Mesothelial cell of epicardium (in vitro differentiated cells): ENCODE data around the gene JARID2. TPM values are rescaled to one million over a fixed set of nuclear protein-coding genes. Genes with fewer than 3 reads are reported as not detected.

Experiments used
- DNase-seq, 2 experiments: peaks; one replicate each; pipeline ENCODE4 v3.0.0; 2021; ENCODE audit warnings: low spot score in 2 of 2; ENCODE audit not compliant: unreplicated experiment in 2 of 2
- H3K27ac Mint-ChIP-seq: 2 replicates; pipeline ENCODE4 v1.8.0; 2021; ENCODE audit warnings: mixed read lengths
- H3K27me3 Mint-ChIP-seq: 2 replicates; pipeline ENCODE4 v1.8.0; 2021; ENCODE audit warnings: low read depth, mixed read lengths
- H3K36me3 Mint-ChIP-seq: 2 replicates; pipeline ENCODE4 v1.8.0; 2021; ENCODE audit warnings: mixed read lengths
- H3K4me1 Mint-ChIP-seq: 2 replicates; pipeline ENCODE4 v1.8.0; 2021; ENCODE audit warnings: mixed read lengths
- H3K4me3 Mint-ChIP-seq: 2 replicates; pipeline ENCODE4 v1.8.0; 2021; ENCODE audit warnings: mild to moderate bottlenecking, moderate library complexity, mixed read lengths
- H3K9me3 Mint-ChIP-seq: 2 replicates; pipeline ENCODE4 v1.8.0; 2021; ENCODE audit warnings: mixed read lengths
- total RNA-seq: library from RNA; stranded (reverse); gene quantifications from 3 replicates; pipeline ENCODE4 v1.2.1, GENCODE V29; 2021
- TF ChIP-seq, protein P1 (sequence below): fragments of 200-600 bp; sonication (generic); IDR thresholded peaks from one replicate; pipeline ENCODE4 v1.5.0; 2021; ENCODE audit warnings: antibody characterized with exemption; ENCODE audit not compliant: unreplicated experiment

Gene JARID2
- total RNA-seq, 1 donor from 2014 or later: 35.3 TPM

DNA sequence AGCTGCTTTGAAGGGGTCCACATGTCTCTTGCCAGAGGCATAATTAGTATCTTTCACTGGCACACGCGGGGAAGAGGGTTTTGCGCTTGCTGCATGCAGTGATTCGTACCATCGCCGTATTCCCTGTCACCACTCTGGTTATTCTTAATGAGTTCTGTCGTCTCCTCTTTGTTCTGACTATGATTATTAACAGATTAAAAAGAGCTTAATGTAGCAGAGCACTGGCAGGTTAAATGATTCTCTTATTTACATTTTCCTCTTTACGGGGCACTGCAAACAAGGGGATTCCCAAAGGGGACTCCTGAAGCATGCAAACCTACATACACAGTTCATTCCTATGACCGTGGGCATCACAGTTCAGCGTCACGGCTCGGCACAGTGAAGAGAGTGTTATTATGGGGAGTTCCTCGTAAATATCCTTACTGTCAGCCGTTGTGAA is 212.2 kb downstream of the JARID2 start:
- H3K4me3 Mint-ChIP-seq: peak overlapping the region; percentile 9
- peaks cover 17% of the 10 kb centered on the region for H3K36me3 Mint-ChIP-seq
- H3K9me3 Mint-ChIP-seq: no peaks in the 10 kb centered on the region
- no peak overlapping the region for H3K27ac Mint-ChIP-seq
- DNase-seq: no peak
- H3K27me3 Mint-ChIP-seq: no peaks in the 10 kb centered on the region
- TF ChIP-seq, protein P1, sequence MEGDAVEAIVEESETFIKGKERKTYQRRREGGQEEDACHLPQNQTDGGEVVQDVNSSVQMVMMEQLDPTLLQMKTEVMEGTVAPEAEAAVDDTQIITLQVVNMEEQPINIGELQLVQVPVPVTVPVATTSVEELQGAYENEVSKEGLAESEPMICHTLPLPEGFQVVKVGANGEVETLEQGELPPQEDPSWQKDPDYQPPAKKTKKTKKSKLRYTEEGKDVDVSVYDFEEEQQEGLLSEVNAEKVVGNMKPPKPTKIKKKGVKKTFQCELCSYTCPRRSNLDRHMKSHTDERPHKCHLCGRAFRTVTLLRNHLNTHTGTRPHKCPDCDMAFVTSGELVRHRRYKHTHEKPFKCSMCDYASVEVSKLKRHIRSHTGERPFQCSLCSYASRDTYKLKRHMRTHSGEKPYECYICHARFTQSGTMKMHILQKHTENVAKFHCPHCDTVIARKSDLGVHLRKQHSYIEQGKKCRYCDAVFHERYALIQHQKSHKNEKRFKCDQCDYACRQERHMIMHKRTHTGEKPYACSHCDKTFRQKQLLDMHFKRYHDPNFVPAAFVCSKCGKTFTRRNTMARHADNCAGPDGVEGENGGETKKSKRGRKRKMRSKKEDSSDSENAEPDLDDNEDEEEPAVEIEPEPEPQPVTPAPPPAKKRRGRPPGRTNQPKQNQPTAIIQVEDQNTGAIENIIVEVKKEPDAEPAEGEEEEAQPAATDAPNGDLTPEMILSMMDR: no peak
- H3K4me1 Mint-ChIP-seq: peaks cover 49% of the 10 kb centered on the region

DNA sequence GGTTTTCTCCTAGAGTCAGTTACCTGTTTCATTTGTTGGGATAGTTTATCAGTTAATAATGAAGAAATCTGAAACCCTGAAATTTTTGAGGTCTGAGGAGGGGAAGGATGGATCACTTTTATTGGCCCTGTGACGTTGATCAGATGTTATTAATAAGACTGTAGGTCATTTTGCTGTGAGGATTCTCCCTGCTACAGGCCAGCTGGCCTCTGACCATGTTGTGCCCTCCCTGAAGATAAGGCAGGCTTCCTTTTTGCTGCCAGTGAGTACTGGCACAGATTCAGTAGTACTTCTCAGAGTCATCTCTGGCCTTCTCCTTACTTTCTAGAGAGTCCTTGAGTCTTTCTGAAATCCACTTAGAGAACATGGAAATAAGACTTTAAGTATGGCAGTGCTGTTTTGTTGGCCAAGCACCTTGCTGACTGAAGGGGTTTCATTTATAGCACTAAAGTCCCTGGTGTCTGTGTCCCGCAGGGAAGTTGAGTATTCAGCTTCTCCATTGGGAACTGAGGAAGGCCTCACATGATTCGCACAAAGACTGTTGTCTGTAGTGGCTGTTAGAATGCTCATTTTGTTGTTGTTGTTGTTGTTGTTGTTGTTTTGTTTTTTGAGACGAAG is 214.3 kb downstream of the JARID2 start:
- TF ChIP-seq, protein P1: no peak

DNA sequence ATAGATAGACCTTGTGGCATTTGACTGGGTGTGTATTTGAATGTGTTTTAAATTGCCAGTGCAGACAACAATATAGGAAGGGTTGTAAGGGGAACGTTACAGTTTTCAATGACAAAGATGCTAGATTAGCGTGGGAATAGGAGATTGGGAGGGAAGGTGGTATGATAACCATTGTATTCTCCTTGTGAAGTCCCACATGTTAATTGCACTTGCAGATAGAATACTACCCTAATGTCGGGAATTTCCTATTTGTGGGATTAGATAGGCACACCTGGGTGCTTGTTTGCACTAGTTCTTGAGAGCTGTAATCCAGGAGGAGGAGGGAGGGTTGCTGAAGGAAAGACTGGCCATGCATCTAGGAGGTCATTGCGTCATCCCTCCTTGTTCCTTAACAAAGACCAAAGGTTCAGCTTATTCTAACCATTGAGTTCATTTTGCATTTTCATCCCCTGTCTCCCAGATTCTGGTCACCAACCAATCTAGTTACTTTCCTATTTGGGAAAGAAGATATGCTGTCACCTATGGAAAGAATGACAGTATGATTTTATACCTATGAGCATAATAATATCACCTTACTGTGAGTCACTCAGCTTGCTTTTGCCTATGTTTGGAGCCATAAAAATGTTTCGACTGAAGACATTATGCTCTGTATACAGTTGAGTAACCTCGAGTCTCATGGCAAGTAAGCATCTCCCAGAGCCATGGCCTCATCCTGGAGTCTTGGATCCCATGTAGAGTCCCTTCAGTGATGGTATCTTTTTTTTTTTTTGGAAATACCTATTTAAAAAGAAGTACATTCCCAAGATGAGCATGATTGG is 215.5 kb downstream of the JARID2 start:
- Mint-ChIP-seq H3K4me3 (no peak overlapping the region), H3K27ac (no peak overlapping the region), H3K4me1 (peaks cover 58% of the 10 kb centered on the region), H3K36me3 (no peaks in the 10 kb centered on the region), H3K9me3 (no peaks in the 10 kb centered on the region), H3K27me3 (no peaks in the 10 kb centered on the region)
- TF ChIP-seq, protein P1: no peak
- DNase-seq: no peak

More for the DNA sequence above, 214.3 kb downstream of the JARID2 start:
- H3K27ac Mint-ChIP-seq: no peak overlapping the region
- no peak for DNase-seq
- no peaks in the 10 kb centered on the region for H3K36me3 Mint-ChIP-seq
- no peak overlapping the region for H3K4me3 Mint-ChIP-seq
- no peaks in the 10 kb centered on the region for H3K27me3 Mint-ChIP-seq
- no peaks in the 10 kb centered on the region for H3K9me3 Mint-ChIP-seq
- H3K4me1 Mint-ChIP-seq: peaks cover 63% of the 10 kb centered on the region

DNA sequence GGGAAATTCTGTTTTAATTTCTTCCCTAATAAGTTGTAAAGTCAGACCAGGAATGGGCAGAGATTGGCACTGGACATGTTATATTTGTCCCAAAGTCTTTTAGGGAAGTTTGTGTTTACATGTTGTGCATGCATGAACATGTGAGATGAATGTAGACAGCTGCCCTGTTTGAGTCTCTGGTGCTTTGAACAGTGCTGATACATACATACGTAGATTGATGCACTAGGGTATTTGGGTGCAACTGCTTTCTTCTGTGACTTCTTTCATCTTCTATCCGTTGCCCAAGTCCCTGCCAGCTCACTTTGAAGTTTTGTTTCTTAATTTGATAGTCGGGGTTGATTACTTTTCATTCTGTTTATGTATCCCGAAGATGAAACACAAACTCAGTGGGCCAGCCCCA is 216.4 kb downstream of the JARID2 start:
- TF ChIP-seq, protein P1: no peak
- no peaks in the 10 kb centered on the region for H3K9me3 Mint-ChIP-seq
- H3K4me1 Mint-ChIP-seq: peaks cover 51% of the 10 kb centered on the region
- no peak overlapping the region for H3K27ac Mint-ChIP-seq
- H3K4me3 Mint-ChIP-seq: no peak overlapping the region
- no peaks in the 10 kb centered on the region for H3K36me3 Mint-ChIP-seq
- no peak for DNase-seq
- H3K27me3 Mint-ChIP-seq: no peaks in the 10 kb centered on the region

DNA sequence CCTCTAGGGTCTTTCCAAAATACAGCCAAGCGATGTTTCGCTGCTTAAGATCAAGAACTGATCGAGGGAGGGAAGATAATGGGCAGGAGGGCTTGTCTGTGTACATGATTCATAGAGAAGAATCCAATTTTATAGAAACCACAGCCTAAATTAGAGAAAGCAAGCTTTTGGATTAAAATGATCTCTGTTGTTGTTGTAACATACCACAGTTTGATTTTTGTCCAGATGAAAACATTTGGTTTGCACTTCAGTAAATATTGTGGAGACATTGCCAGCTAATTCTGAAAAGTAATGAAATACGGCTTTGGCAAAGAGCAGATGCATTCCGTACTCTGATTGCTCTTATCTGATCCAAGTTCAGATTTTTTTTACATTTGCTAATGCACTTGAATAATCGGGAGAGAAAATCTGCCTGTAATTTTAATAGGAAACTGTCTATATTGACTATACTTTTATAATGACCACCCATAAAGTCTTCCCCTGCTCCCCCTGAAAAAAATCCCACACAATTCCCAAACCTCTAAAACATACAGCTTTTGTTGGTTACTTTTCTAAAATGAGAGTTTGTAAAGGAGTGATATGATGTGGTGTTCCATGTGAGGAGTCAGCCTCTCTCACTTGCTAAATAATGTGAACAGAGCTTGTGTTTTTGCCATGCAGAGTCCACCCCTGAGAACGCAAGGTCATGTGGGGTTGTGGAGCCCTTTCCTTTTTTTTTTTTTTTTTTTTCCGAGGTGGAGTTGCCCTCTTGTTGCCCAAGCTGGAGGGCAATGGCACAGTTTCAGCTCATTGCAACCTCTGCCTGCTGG is 217.1 kb downstream of the JARID2 start:
- Mint-ChIP-seq H3K36me3 (no peaks in the 10 kb centered on the region), H3K4me1 (peaks cover 44% of the 10 kb centered on the region), H3K27ac (peak overlapping the region; percentile 13), H3K27me3 (no peaks in the 10 kb centered on the region), H3K9me3 (no peaks in the 10 kb centered on the region), H3K4me3 (peak overlapping the region; percentile 7)
- DNase-seq: no peak
- TF ChIP-seq, protein P1: no peak
